H7 (cell line): ENCODE measurements around the gene ZCCHC14. TPM values are rescaled to one million over a fixed set of nuclear protein-coding genes. Genes with fewer than 3 reads are reported as not detected.

Experiments used
- DNase-seq: peaks from one replicate; pipeline ENCODE4 v3.0.0; 2012
- H3K27me3 ChIP-seq: 2 replicates; pipeline ENCODE4 v1.6.0; 2011; ENCODE audit warnings: mild to moderate bottlenecking, low read length; ENCODE audit not compliant: control insufficient read depth, insufficient read depth
- H3K36me3 ChIP-seq: replicated peaks from 2 replicates; pipeline ENCODE4 v1.5.1; 2011; ENCODE audit warnings: low read length; ENCODE audit not compliant: control insufficient read depth, insufficient read depth
- H3K4me3 ChIP-seq: 2 replicates; pipeline ENCODE4 v1.5.1; 2011; ENCODE audit warnings: low read depth, mild to moderate bottlenecking, control low read depth, low read length, moderate library complexity; ENCODE audit not compliant: insufficient read depth
- total RNA-seq: library from RNA; depleted of rRNA; stranded (reverse); fragments of >200 nt; shearing (Covaris generic); gene quantifications from 2 replicates; pipeline ENCODE4 v1.2.3, GENCODE V29; 2014

The ZCCHC14 gene
- total RNA-seq, 1 experiment from 2014 or later = 13.3 TPM

DNA sequence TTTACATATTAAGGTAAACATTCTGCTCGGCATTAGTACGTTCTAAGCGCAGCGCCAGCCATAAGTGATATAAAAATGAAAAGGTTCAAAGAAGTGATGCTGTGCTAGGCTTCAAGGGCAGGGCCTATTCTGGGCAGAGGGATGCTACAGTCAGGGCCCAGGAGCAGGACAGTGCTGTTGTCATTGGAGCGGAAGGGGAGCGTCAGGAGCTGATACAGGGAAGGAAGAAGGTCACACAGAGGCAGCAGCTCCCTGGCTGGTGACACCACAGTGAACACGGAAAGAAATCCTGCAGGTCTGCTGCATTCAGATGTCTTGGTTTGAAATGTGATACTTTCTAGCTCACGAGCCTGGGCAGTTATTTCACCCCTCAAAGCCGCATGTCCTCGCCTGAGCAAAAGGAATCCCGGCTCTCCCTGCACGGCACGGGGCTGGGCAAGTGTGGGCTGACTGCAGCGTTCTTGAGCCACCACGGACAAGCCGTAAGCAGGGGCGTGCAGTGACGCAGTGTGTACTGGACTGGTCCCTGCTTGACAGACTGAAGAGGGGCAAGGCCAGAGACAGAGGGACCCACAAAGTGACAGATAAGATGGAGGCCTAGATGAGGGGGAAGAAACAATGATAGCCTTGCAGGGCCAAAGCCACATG is 41.1 kb downstream of the ZCCHC14 start:
- Histone ChIP-seq H3K27me3 (no peaks in the 10 kb centered on the region), H3K36me3 (peaks cover 8% of the 10 kb centered on the region), H3K4me3 (no peak overlapping the region)
- no peak for DNase-seq

GRCh38 chr16:87448866-87449265 is 44.0 kb downstream of the ZCCHC14 start:
- Histone ChIP-seq H3K27me3 (no peaks in the 10 kb centered on the region), H3K4me3 (no peak overlapping the region), H3K36me3 (peaks cover 9% of the 10 kb centered on the region)
- DNase-seq = no peak

- DNase-seq = no peak
- Histone ChIP-seq H3K36me3 (peaks cover 9% of the 10 kb centered on the region), H3K27me3 (no peaks in the 10 kb centered on the region), H3K4me3 (no peak overlapping the region)
Observed at GRCh38 chr16:87447323-87447722, 45.5 kb downstream of the ZCCHC14 start.

DNA sequence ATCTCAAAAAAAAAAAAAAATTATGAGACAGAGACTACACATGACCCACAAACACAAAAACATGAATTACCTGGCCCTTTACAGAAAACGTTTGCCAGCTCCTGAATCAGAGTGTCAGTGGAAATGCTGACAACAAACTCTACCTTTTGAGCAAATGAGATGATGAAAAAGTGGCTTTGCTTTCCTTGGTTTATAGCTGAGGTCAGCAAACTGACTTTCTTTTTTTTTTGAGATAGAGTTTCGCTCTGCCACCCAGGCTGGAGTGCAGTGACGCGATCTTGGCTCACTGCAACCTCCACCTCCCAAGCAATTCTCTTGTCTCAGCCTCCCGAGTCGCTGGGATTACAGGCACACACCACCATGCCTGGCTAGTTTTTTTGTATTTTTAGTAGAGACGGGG is 46.3 kb downstream of the ZCCHC14 start:
- H3K4me3 ChIP-seq = no peak overlapping the region
- H3K36me3 ChIP-seq = peaks cover 7% of the 10 kb centered on the region
- H3K27me3 ChIP-seq = no peaks in the 10 kb centered on the region
- no peak for DNase-seq

DNA sequence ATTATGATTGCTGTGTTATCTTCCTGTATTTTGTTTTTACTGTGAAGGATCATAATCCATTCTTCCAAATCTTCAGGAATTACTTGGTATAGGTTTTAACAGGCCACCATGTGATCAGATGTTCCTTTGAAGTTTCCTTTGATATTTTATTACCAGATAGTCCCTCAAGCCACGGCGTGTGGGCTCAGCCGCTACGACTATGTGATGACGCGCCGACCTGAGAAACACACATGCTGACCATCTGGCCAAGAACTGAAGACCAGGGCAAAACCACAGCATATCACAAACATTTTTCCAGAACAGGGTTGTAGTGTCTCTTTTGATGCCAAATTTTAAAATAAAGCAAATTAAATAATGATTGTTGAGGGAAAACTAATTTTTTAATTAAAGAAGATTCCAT is 47.3 kb downstream of the ZCCHC14 start:
- H3K36me3 ChIP-seq = peaks cover 7% of the 10 kb centered on the region
- no peak for DNase-seq
- no peak overlapping the region for H3K4me3 ChIP-seq
- H3K27me3 ChIP-seq = no peaks in the 10 kb centered on the region

- DNase-seq = no peak
- H3K4me3 ChIP-seq = no peak overlapping the region
- H3K27me3 ChIP-seq = no peaks in the 10 kb centered on the region
- H3K36me3 ChIP-seq = peaks cover 5% of the 10 kb centered on the region
Observed at GRCh38 chr16:87443964-87444363, 48.9 kb downstream of the ZCCHC14 start.

DNA sequence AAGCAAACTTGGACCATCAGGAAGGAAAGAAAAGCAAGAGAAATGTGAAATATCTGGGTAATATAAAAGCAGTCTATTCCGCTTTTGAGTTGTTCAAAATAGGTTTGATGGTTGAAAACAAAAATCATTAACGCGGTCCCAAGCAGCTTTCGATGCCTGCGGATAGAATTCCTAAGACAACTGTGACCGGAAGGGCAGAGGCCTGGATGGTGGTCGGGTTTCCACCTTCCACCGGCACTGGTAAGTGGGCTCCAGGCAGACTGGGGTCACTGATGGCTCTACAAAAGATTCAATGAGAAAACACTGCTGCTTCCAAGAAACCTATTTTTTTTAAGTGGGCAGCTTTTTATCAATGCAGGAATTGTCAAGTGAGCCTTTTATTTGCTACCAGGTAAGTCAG is 49.8 kb downstream of the ZCCHC14 start:
- peaks cover 5% of the 10 kb centered on the region for H3K36me3 ChIP-seq
- DNase-seq = no peak
- no peaks in the 10 kb centered on the region for H3K27me3 ChIP-seq
- no peak overlapping the region for H3K4me3 ChIP-seq

DNA sequence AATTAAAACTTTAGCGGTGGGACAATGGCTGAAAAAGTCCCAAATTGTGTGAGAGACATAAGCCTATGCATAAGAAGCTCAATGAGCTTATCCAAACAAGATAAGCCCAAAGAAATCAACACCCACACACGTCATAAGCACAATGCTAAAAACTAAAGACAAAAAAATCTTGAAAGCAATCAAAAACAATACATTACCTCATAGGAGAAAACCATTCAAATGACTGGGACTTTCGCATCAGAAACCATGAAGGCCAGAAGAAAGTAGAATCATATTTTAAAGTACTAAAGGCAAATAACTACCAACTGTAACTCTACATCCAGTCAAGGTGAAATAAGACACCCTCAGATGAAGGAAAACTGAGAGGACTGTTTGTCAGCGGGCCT is 50.2 kb downstream of the ZCCHC14 start:
- no peaks in the 10 kb centered on the region for H3K27me3 ChIP-seq
- no peak for DNase-seq
- peaks cover 2% of the 10 kb centered on the region for H3K36me3 ChIP-seq
- H3K4me3 ChIP-seq = no peak overlapping the region

GRCh38 chr16:87441886-87442580 is 50.8 kb downstream of the ZCCHC14 start:
- DNase-seq = no peak
- Histone ChIP-seq H3K27me3 (no peaks in the 10 kb centered on the region), H3K4me3 (no peak overlapping the region), H3K36me3 (peaks cover 2% of the 10 kb centered on the region)

DNA sequence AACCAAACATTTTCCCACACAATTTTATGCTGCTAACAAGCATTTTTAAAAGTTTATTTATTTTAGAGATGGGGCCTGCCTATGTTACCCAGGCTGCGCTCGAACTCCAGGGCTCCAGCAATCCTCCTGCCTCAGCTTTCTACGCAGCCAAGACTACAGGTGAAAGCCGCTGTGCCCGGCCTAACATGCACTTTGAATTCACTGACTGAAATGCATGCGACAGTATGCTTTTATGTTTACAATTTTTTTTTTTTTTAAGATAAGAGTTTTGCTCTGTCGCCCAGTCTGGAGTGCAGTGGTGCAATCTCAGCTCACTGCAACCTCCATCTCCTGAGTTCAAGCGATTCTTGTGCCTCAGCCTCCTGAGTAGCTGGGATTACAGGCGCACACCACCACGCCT is 52.9 kb downstream of the ZCCHC14 start:
- DNase-seq = no peak
- Histone ChIP-seq H3K27me3 (no peaks in the 10 kb centered on the region), H3K4me3 (no peak overlapping the region), H3K36me3 (peaks cover 2% of the 10 kb centered on the region)

- no peak overlapping the region for H3K4me3 ChIP-seq
- H3K27me3 ChIP-seq = no peaks in the 10 kb centered on the region
- H3K36me3 ChIP-seq = no peaks in the 10 kb centered on the region; the same call in 1 of the 2 replicates
- peak; percentile 79 for DNase-seq
Observed at GRCh38 chr16:87438611-87438985, 54.2 kb downstream of the ZCCHC14 start.

- no peak overlapping the region for H3K4me3 ChIP-seq
- H3K27me3 ChIP-seq = no peaks in the 10 kb centered on the region
- DNase-seq = peak; percentile 62
- no peaks in the 10 kb centered on the region; the same call in 1 of the 2 replicates for H3K36me3 ChIP-seq
Observed at GRCh38 chr16:87437911-87438610, 54.8 kb downstream of the ZCCHC14 start.

DNA sequence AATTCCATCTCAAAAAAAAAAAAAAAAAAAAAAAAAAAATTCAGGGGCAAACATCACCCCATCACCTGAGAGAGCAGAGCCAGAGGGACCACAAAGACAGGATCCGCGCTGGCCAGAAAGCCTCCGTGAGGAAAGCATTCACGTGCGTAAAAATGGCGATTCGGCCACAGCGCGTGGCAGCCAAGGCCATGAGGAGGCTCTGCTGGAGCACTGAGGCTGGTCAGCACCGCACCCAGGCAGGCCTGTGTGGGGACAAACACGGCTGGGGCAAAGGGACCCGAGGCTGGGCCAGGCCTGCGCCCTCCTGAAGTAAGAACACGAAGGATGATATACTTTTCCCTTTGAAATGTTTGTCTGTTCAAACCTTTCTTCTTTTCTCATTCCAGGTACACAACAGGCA is 55.5 kb downstream of the ZCCHC14 start:
- DNase-seq = no peak

DNA sequence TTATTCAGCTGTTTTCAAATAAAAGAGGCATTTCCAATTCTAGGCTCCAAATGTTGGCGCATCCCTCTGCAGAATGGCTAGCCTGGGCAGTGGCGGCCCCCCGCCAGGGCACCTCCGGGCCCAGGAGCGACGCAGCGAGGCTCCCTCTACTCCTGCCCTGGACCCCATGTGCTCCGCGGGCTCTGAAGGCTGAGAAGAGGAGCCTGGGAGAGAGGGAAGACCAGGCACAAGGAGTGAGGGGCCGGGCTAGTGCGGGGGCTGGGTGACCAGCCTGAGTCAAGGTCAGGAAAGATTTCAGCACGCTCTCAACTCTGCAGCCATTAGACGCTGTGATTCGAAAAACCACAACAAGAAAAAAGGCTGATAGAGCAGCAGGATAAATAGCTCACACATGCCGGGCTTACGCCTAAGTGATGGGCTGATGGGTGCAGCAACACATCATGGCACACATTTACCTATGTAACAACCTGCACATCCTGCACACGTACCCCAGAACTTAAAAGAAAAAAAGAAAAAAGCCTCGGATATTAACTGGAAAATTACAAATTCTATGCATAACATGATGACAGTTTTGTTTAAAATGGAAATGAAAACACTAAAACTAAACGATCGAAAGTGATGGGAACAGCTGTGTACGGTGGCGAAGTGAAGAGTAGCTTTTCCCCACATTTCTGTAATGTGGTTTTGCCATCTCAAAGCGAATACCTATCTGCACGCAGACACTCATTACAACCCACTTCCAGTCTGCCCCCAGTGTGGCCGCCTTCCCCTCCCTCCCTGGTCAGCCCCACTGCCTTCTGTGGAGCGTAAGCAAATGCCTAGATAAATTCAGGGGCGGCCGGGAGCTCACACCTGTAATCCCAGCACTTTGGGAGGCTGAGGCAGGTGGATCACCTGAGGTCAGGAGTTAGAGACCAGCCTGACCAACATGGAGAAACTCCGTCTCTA is 56.3 kb downstream of the ZCCHC14 start:
- DNase-seq = peak; percentile 78
- Histone ChIP-seq H3K4me3 (no peak overlapping the region), H3K36me3 (no peaks in the 10 kb centered on the region; the same call in 1 of the 2 replicates), H3K27me3 (no peaks in the 10 kb centered on the region)

More for the DNA sequence above, 55.5 kb downstream of the ZCCHC14 start:
- Histone ChIP-seq H3K27me3 (no peaks in the 10 kb centered on the region), H3K4me3 (no peak overlapping the region), H3K36me3 (no peaks in the 10 kb centered on the region; the same call in 1 of the 2 replicates)
